ENCODE measurements around the gene SLC30A7.
"Not testable (repeated sequence)": the region's sequence is repeated elsewhere in the genome, so short reads cannot be mapped to it uniquely, and the experiment has no call there.

SLC30A7 gene

GRCh38 chr1:100941580-100942216 lies 45.8 kb downstream of the SLC30A7 start:
- in situ Hi-C loops (cut with HindIII; ENCODE audit: low pct_ligation_motif_present, low sequenced_read_pairs), result no loop called here
- no peak for DNase-seq
- Histone ChIP-seq H3K27me3 (replicated peaks) (no peaks in the 10 kb centered on the region), H3K4me3 (ENCODE audit: low read depth, low read length) (no peak overlapping the region), H3K36me3 (replicated peaks) (peaks cover 11% of the 10 kb centered on the region), H3K27ac (no peak overlapping the region)
- no peak for TF ChIP-seq CTCF (IDR thresholded peaks at IDR 0.05; ENCODE audit: low read depth, low read length, missing control alignments)

- no peak for TF ChIP-seq CTCF (IDR thresholded peaks at IDR 0.05; ENCODE audit: low read depth, low read length, missing control alignments)
- DNase-seq, result no peak
- H3K27me3 ChIP-seq (replicated peaks), result no peaks in the 10 kb centered on the region
- no peak overlapping the region for H3K4me3 ChIP-seq (ENCODE audit: low read depth, low read length)
- H3K36me3 ChIP-seq (replicated peaks), result peaks cover 11% of the 10 kb centered on the region
- no peak overlapping the region for H3K27ac ChIP-seq
- in situ Hi-C loops (cut with HindIII; ENCODE audit: low pct_ligation_motif_present, low sequenced_read_pairs), result no loop called here
These were observed 46.6 kb downstream of the SLC30A7 start for GRCh38 chr1:100942304-100943046.

GRCh38 chr1:100943533-100943932 lies 47.6 kb downstream of the SLC30A7 start:
- no peak for TF ChIP-seq CTCF (IDR thresholded peaks at IDR 0.05; ENCODE audit: low read depth, low read length, missing control alignments)
- H3K27me3 ChIP-seq (replicated peaks), result no peaks in the 10 kb centered on the region
- in situ Hi-C loops (cut with HindIII; ENCODE audit: low pct_ligation_motif_present, low sequenced_read_pairs), result no loop called here
- no peak overlapping the region for H3K4me3 ChIP-seq (ENCODE audit: low read depth, low read length)
- peaks cover 8% of the 10 kb centered on the region for H3K36me3 ChIP-seq (replicated peaks)
- H3K27ac ChIP-seq, result no peak overlapping the region
- no peak for DNase-seq

- H3K27ac ChIP-seq; H3K27me3 ChIP-seq (replicated peaks); DNase-seq; H3K36me3 ChIP-seq (replicated peaks); H3K4me3 ChIP-seq (ENCODE audit: low read depth, low read length); in situ Hi-C loops (cut with HindIII; ENCODE audit: low pct_ligation_motif_present, low sequenced_read_pairs): not testable (repeated sequence)
These were observed 50.2 kb downstream of the SLC30A7 start for GRCh38 chr1:100946064-100946463.

GRCh38 chr1:100947816-100948215 lies 51.9 kb downstream of the SLC30A7 start:
- H3K36me3 ChIP-seq (replicated peaks); DNase-seq; H3K27ac ChIP-seq; in situ Hi-C loops (cut with HindIII; ENCODE audit: low pct_ligation_motif_present, low sequenced_read_pairs); H3K27me3 ChIP-seq (replicated peaks); H3K4me3 ChIP-seq (ENCODE audit: low read depth, low read length): not testable (repeated sequence)

- H3K36me3 ChIP-seq (replicated peaks); in situ Hi-C loops (cut with HindIII; ENCODE audit: low pct_ligation_motif_present, low sequenced_read_pairs); H3K4me3 ChIP-seq (ENCODE audit: low read depth, low read length); H3K27ac ChIP-seq; H3K27me3 ChIP-seq (replicated peaks); DNase-seq: not testable (repeated sequence)
These were observed 53.0 kb downstream of the SLC30A7 start for GRCh38 chr1:100948721-100949405.

GRCh38 chr1:100949515-100950158 lies 53.7 kb downstream of the SLC30A7 start:
- H3K27ac ChIP-seq; H3K36me3 ChIP-seq (replicated peaks); H3K4me3 ChIP-seq (ENCODE audit: low read depth, low read length); in situ Hi-C loops (cut with HindIII; ENCODE audit: low pct_ligation_motif_present, low sequenced_read_pairs); H3K27me3 ChIP-seq (replicated peaks): not testable (repeated sequence)
- peak; percentile 16 for DNase-seq
